HG03175 (cell line): ENCODE data around the gene IPO5.
"Not testable (repeated sequence)": the region's sequence is repeated elsewhere in the genome, so short reads cannot be mapped to it uniquely, and the experiment has no call there.

Experiments used
- ATAC-seq: cut with Tn5 transposase; IDR thresholded peaks from one replicate; pipeline ENCODE4 v1.9.1; 2021; ENCODE audit warnings: mild to moderate bottlenecking, moderate library complexity; ENCODE audit not compliant: unreplicated experiment

IPO5 gene

DNA sequence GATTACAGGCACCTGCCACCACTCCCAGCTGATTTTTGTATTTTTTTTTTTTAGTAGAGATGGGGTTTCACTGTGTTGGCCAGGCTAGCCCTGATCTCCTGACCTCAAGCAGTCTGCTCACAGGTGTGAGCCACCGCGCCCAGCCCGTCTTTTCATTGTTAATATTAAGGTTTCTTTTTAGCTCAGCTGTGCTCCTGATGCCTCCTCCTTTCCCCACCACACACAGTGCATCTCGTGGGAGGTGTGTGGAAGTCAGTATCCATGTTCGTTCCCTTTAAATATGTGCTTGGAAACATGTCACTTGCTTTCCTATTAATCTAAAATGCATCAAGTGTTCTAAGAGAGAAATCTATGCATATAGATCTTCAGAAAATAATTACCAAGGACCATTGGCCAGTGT, 53.5 kb downstream of the IPO5 start:
- ATAC-seq, result no peak

DNA sequence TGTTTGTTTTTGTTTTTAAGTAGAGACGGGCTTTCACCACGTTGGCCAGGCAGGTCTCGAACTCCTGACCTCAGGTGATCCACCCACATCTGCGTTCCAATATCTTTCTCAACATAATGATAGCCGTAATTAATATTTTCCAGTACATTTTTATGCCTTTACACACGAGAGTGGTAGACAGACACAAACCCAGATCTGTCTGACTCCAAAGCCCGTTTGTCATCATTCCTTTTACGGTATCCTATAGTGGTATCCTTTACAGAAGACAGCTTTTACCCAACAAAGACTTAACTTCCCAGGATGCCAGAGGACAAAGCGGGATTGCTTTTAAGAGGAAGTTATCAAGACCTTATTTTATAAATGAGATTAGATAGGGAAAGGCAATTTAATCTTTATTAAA, 59.8 kb downstream of the IPO5 start:
- ATAC-seq, result no peak

DNA sequence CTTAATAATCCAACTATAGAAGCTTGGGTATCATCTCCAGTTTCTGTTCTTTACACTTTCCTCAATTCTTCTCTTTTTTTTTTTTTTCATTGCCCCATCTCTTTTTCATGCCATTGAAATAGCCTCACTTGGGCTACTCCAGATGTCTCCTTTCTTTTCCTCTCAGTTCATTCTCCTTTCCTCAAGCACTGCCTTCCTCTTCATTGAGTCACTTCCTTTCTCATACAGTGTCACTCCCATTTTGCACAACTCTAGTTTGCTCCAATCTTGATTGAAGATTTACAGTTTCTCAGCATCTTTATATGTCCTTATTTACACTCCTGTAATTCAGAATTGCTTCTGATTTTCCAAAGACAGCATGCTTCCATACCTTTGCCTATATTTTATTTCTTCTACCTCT, 61.3 kb downstream of the IPO5 start:
- ATAC-seq, result no peak

DNA sequence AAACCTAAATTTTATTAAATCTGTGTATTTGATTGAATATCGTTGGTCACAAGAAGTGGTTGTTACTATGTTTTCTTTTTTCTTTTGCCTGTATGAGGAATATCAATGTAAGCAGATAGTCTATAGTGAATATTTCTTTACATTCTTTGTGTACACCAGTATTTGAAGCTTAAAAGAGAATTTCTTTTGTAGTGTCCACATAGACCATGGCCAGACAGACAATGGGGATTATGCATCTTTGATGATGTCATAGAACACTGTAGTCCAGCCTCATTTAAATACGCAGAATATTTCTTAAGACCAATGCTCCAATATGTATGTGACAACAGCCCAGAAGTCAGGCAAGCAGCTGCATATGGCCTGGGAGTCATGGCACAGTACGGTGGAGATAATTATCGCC, 64.8 kb downstream of the IPO5 start:
- no peak for ATAC-seq

DNA sequence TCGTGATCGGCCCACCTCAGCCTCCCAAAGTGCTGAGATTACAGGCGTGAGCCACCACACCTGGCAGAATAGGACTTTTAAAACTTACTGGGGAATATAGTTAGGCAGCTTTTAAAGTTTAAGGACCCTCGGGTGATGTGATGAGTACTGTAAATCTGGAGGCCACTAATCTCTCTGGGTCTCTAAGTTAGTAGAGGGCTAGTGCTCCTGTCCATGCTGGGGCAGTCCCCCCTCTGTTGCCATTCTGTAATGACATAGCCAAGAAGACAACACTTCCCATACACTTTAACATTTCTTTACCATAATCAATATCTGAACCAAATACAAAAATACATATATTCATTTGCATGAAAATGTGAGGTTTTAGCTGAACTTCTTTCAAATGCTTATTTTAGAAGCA, 65.7 kb downstream of the IPO5 start:
- no peak for ATAC-seq

DNA sequence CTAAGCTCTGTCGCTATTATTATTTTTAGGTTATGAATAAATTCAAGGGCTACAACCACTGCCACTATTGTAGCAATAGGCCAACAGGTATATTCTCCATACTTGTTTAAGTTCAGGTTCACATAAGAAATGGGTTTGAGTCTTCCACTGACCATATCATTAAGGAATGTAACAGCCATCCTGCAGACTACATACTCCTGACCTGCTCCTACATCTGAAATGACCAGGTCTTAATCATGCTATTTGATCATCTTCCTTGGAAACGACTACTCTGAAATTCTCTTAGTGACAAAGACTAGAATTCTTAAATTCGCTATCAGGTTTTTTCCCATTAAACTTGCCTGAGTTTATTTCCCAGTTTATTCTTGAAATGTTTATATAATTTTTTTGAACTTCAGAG, 66.8 kb downstream of the IPO5 start:
- ATAC-seq, result no peak

DNA sequence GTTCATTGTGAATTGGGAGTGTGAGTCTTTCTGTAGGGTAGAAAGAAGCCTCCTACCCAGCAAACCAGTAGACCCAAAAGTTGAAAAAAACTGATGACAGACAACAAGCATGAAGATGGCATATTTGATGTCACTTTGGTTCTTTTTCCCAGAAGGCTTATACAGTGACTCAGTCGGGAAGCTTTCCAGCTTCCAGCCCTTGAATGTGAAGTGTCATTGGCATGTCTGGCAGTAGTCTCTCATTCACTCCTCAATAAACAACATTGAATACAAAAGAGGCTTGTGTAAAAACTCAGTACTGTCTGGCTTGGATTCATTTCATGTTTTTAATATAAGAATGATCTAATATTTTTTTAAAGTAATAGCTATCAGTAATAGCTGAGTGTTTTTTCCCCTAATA, 68.7 kb downstream of the IPO5 start:
- no peak for ATAC-seq

DNA sequence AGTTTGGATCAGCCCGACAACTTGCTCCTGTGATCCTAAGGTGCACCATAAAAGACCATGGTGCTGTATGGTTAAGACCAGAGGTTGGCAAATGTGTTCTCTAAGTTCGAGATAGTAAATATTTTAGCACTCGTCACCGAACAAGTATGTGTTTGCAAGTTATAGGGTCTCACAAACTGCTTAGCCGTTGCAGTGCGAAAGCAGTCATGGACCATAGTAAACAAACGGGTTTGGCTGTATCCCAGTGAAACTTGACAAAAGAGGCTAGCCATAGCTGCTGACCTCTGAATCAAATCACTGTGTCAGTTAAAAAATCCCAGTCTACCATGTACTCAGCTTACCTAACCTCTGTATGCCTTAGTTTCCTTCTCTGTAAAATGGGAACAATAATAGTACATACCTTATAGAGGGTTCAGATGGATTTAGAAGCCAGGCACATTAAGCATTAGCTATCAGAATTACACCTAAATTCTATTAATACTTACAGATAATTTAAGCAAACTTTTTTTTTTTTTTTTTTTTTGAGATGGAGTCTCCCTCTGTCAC, 72.1 kb downstream of the IPO5 start:
- no peak for ATAC-seq

DNA sequence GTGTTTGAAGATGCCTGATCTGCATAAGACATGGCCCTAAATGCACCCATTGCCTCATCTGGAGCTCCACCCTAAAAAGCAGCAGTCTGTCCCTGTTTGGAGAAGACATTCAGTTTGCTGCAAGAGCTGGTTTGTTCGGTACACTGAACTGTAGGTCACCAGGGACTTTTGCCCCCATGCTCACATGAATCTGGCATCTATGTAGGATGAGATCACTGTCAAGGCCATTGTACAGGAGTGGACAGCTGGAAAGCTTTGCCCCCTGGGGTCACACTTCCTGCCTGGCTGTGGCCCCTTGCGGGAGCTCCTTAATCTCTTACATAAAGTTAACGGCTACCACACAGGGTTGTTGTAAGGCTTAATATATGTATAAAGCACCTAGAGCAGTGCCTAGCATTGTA, 73.0 kb downstream of the IPO5 start:
- ATAC-seq, result no peak

DNA sequence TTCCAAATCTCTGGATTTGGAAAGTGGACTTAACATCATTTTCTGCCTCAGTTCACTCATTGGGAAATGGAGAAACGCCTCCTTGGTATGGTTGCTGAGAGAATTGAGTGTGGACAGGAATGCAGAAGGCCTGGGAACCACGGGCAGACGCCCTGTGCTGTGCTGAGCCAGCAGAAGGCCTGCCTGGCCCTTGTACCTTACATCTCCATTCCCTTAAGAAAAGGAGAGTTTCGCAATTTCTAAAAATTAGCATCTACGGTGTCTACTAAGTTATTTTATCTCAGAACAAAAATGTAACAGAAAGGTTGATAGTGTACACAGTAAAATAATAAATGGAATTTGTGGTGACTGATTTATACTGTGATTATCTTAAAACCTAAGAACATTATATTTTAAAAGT, 78.7 kb downstream of the IPO5 start:
- ATAC-seq, result no peak

DNA sequence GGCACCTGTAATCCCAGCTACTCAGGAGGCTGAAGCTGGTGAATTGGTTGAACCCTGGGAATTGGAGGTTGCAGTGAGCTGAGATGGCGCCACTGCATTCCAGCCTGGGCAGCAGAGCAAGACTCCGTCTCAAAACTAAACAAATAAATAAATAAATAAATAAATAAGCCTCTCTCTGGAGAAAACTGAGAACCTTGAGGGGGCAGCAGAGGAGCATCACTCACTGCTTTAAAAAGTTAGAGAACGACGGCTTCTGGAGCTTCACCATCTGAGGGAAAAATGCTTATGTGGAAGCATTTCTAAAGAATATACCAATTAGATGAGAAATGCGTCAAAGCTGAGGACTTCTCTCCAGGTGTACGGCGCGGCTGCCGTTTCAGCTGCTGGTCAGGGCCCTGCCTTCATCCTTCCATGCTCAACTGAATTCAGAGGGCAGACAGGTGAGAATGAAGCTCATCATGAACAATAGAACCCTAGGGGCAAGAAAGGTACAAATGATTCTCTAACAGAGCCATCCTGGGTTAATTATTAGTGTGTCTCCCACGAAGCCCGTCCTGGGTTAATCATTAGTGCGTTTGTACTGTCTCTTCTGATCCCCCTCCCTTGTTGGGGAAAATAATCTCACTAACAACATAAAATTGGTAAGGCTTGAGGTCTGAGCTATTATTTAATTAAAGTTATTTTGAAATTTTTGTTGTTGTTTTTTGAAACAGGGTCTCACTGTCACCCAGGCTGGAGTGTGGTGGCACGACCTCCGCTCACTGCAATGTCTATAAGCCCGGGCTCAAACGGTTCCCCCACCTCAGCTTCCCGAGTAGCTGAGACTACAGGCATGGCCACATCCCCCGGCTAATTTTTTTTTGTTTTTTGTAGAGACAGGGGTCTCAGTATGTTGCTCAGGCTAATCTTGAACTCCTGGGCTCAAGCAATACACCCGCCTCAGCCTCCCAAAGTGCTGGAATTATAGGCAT, 80.1 kb downstream of the IPO5 start:
- no peak for ATAC-seq

DNA sequence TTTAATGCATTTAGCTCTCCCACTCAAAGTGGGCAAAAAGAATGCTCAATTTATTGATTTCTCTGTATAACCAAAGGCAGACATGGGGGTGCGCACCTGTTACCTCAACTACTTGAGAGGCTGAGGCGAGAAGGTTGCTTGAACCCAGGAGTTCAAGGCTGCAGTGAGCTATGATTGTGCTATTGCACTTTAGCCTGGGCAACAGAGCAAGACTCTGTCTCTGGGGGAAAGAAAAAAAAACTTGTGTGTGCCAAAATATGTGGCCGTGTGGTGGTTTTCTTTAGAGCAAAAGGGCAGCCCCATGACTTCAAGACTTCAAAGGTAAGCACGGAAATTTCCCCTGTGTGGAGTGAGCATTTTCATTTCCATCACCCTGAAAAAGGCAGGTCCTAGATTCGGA, 81.9 kb downstream of the IPO5 start:
- no peak for ATAC-seq

DNA sequence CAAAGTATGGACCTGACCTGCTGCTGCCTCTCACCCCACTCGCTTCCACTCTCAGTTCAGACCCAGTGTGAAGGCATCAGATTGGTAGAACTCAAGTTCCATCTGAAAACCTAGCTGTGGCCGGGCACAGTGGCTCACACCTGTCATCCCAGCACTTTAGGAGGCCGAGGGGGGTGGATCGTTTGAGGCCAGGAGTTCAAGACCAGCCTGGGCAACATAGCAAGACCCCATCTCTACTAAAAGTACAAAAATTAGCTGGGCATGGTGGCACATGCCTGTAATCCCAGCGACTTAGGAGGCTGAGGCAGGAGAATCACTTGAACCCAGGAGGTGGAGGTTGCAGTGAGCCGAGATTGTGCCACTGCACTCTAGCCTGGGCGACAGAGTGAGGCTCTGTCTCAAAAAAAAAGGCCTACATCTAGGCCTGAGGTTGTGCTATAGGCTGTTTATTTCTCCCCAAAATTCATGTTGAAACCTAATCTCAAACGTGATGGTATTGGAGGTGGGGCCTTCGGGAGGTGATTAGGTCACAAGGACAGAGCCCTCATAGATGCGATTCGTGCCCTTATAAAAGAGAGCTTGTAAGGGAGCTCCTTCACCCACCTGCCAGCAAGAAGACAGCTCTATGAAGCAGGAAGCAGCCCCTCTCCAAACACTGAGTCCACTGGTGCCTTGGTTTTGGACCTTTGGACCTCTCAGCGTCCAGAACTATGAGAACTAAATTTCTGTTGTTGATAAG, 83.3 kb downstream of the IPO5 start:
- not testable (repeated sequence) for ATAC-seq

DNA sequence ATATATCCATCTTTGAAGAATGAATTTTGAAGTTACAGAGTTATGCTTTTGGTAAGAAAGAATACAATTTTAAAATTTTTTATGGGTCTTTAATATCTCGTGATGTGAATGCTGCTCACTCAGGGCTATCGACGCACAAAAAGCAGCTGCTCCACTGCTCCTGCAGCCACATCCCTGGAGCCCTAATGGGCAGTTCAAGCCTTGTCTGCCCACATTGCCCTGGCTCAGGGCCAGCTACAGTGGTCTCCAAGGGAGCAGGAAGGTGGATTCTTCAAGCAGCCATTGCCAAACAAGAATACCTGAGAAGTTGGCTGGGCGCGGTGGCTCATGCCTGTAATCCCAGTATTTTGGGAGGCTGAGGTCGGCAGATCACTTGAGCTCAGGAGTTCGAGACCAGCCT, 85.8 kb downstream of the IPO5 start:
- no peak for ATAC-seq

DNA sequence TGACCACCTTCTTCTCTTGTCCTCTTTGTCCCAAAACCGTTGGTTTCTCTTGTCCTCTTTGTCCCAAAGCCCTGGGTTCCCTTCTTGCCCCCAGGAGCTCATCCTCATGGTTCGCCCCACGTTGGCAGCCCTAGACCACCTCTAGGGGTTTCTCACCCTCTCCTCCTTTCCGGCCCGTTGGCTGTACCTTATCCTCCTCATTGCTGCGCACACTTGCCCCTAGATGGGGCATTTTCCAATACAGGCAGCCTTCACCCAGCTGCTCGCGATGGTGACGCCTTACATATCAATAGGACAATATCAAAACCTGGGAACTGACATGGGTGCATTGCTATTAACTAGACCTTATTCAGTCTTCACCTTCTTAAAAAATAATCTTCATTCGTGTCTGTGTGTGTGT, 86.5 kb downstream of the IPO5 start:
- ATAC-seq, result no peak

DNA sequence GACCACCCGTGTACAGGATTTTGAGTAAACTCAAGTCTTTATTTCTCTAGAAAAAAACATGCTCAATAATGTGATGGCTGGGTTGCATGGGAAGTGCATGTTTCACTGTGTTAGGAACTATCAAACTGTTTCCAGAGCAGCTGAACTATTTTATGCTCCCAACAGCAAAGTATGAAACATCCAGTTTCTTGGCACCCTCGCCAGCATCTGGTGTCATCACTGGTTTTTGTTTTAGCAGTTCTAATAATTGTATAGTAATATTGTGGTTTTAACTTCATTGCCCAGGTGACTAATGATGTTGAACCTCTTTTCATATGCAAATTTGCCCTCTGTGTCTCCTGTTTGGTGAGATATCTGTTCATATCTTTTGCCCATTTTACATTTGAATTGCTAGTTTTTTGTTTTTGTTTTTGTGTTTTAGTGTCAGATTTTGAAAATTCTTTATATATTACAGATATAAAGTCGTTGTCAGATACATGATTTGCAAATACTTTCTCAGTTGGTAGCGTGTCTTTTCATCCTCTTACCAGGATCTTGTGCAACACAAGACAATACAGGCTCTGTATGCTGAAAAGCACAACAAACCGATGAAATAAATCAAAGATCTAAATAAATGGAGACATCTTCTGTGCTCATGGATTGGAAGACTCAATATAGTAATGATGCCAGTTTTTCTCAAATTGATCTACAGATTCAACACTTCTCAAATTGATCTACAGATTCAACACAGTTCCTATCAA, 87.8 kb downstream of the IPO5 start:
- no peak for ATAC-seq

DNA sequence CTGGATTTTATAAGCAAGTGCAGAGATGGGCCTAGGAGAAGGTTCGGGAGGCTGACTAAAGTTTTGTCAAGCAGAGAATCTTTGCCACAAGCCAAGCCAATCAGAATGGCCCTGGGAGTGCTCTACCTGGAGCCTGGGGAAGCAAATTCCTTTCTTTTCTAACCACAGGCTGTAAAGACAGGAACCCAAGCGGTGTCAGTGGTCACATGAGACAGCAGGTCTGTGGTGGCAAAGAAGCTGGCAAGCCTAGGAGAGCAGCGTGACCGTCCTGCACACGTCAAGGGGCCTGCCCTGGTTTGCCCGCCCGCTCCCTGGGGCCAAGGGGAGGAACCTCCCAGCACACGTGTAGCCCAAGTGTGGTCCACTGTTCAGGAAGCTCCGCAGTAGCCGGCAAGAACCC, 90.8 kb downstream of the IPO5 start:
- ATAC-seq, result no peak

DNA sequence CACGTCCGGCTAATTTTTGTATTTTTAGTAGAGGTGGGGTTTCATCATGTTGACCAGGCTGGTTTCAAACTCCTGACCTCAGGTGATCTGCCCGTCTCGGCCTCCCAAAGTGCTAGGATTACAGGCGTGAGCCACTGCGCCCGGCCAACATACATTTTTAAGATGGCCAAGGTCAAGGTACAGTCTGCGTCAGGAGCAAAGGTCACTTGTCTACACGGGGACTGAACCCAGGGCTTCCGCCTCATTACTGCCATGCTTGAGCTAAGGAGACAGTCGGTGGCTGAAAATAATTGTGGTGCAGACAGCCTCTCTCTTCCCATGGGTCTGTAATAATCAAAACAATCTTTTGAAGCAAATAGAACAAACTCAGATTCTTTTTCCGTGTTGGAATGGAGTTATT, 94.3 kb downstream of the IPO5 start:
- not testable (repeated sequence) for ATAC-seq

DNA sequence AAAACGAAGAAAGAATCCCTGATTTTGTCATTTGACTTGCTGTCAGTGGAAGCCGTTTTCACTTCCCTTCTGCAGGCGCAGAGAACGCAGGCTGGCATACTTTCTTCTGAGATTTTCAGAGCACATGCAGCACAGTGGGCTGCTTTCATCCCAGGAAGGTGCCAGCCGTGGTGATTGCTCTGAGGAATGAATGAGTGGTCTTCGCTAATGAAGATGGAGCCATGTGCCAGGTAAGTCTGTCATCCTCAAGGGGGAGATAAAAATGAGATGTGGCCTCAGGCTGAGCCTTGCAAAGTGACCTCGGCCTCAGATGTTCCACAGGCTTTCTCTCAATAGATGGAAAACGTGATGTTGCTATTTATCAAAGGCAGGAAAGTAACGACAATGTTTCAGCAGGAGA, 94.8 kb downstream of the IPO5 start:
- no peak for ATAC-seq

DNA sequence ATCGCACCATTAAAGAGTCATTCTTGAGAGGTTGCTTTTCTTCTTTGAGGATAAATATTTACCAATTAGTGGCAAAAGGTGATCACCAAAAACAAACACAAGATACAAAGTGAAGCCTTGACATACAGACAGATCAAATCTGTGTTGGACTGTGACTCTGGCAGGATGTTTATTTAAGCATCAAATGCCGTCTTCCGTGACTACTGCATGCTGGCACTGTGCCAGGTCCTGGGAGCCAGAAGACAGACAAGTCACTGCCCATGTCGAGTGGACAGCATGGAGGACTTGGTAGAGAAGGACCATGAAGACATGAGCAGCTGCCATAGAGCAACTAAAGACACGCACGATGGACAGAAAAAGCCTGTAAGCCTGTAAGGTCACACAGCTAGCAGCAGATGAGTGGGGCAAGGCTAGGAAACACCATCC, 96.6 kb downstream of the IPO5 start:
- ATAC-seq, result no peak

DNA sequence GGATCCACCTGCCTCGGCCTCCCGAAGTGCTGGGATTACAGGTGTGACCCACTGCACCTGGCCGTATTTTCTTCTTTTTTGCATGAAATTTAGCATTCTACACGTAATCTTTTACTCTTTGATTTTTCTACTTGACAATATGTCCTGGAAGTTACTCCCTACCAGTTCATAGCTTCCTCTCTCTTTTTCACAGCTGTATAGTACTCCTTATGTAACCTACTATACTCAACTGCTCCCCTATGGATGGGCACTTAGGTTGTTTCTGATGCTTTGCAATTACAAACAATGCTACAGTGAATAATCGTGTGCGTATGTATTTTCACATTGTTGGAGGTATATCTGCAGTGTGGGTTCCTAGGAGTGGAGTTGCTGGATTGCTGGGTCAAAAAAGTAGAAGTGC, 98.9 kb downstream of the IPO5 start:
- ATAC-seq, result no peak
